ENCODE results near the gene LRRC8D. TPM values are rescaled to one million over a fixed set of nuclear protein-coding genes. Genes with fewer than 3 reads are reported as not detected.

The LRRC8D gene
- total RNA-seq, 2 donors from 2014 or later = 35.8 to 42.7 TPM

DNA sequence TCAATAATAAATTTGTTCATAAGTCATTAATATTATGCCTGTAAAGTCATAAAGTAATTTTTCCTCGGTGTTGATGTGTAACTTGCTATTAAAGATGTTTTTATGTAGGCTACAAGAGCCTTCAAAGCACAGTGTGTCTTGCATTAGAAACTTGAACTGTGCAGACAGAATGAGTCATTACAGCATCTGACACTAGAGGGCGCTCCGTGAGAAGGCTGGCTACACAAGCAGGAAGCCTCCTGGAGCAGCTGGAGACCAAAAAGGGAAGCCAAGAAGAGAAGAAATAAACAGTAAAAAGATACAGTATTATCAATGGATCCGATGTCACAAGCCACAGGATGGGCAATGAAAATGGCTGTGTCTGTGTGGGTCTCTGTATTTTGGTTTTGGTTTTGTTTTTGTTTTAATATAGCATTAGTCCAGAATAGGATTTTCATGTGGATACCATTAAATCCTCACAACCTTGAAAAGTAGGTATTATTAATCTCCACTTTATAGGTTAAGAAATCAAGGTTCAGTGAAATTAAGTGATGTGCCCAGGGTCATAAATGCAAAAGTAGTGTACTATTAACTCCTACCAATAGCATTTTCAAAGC lies 16.1 kb upstream of the LRRC8D start:
- TF ChIP-seq, protein P1, sequence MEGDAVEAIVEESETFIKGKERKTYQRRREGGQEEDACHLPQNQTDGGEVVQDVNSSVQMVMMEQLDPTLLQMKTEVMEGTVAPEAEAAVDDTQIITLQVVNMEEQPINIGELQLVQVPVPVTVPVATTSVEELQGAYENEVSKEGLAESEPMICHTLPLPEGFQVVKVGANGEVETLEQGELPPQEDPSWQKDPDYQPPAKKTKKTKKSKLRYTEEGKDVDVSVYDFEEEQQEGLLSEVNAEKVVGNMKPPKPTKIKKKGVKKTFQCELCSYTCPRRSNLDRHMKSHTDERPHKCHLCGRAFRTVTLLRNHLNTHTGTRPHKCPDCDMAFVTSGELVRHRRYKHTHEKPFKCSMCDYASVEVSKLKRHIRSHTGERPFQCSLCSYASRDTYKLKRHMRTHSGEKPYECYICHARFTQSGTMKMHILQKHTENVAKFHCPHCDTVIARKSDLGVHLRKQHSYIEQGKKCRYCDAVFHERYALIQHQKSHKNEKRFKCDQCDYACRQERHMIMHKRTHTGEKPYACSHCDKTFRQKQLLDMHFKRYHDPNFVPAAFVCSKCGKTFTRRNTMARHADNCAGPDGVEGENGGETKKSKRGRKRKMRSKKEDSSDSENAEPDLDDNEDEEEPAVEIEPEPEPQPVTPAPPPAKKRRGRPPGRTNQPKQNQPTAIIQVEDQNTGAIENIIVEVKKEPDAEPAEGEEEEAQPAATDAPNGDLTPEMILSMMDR (IDR thresholded peaks at IDR 0.05) = peak; percentile 88
- Histone ChIP-seq H3K9me3 (no peaks in the 10 kb centered on the region), H3K4me1 (no peaks in the 10 kb centered on the region), H3K4me3 (no peak overlapping the region), H3K9ac (ENCODE audit: low read depth in 2 of 2, low read length in 2 of 2) (no peak overlapping the region), H3K27me3 (no peaks in the 10 kb centered on the region), H3K27ac (no peak overlapping the region), H3K36me3 (no peaks in the 10 kb centered on the region)
- DNase-seq = peak; percentile 91
- intact Hi-C loops (cut with DNase I) = no loop called here

DNA sequence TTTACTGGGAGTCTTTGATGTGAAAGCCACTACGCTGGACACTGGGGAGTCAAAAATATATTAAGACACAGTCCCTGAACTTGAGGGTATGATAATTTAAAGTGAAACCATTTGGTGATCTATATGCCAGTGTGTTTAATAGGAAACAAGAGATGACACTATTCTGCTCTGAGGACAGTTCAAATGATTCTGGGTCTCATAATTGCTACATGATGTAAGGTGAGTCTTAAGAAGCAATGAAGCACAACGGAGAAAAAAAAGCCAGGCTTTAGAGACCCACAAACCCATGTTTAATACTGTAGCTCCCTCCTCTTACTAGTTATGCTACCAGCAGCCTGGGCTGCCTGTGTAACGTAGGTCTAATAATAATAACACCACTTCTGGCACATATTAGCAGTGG lies 14.2 kb upstream of the LRRC8D start:
- H3K27ac ChIP-seq = no peak overlapping the region
- no peaks in the 10 kb centered on the region for H3K4me1 ChIP-seq
- no peaks in the 10 kb centered on the region for H3K36me3 ChIP-seq
- DNase-seq = no peak
- no peaks in the 10 kb centered on the region for H3K27me3 ChIP-seq
- no peak overlapping the region for H3K9ac ChIP-seq (ENCODE audit: low read depth in 2 of 2, low read length in 2 of 2)
- H3K9me3 ChIP-seq = no peaks in the 10 kb centered on the region
- TF ChIP-seq, protein P1 (IDR thresholded peaks at IDR 0.05) = no peak
- no peak overlapping the region for H3K4me3 ChIP-seq
- intact Hi-C loops (cut with DNase I) = loop anchor here (2.0 kb wide), 1 partner anchor 180 kb away; no protein-coding TSS in a partner anchor

DNA sequence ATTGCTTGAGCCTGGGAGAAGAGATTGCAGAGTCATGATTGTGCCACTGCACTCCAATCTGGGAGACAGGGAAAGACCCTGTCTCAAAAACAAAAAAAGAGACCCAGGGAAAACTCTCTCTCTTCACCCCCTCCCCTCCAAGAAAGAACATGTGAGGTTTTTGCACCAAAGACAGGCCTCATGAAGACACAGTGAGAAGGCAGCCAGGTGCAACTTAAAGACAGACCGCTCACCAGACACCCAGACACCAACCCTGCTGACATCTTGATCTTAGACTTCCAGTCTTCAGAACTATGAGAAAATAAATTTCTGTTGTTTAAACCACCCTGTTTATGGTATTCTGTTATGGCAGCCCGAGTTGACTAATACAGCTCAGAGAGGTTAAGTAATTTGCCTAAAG lies 13.3 kb upstream of the LRRC8D start:
- intact Hi-C loops (cut with DNase I) = loop anchor here (2.0 kb wide), 1 partner anchor 179 kb away; no protein-coding TSS in a partner anchor
- no peak overlapping the region for H3K27ac ChIP-seq
- no peaks in the 10 kb centered on the region for H3K36me3 ChIP-seq
- H3K4me3 ChIP-seq = no peak overlapping the region
- no peaks in the 10 kb centered on the region for H3K4me1 ChIP-seq
- H3K9ac ChIP-seq (ENCODE audit: low read depth in 2 of 2, low read length in 2 of 2) = no peak overlapping the region
- TF ChIP-seq, protein P1 (IDR thresholded peaks at IDR 0.05) = no peak
- no peaks in the 10 kb centered on the region for H3K9me3 ChIP-seq
- no peak for DNase-seq
- H3K27me3 ChIP-seq = no peaks in the 10 kb centered on the region

DNA sequence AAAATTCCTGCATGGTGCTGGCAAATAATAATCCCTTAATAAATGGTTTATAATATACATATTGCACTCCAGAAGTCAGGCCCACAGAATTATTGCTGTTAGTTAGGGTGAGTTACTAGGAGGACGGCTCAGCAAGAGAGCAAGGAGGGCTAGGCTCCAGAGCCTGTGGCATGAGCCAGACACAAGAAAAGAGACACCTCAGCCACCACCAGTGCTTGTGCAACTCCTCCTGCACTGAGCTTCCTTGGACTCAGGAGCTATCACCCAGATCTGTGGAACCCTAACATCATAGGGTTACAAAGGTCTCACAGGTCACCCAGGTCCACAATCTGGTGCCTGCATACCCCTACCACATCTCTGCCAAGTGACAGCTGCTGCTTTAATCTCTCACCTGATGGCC lies 12.8 kb upstream of the LRRC8D start:
- Histone ChIP-seq H3K27me3 (no peaks in the 10 kb centered on the region), H3K27ac (no peak overlapping the region), H3K36me3 (no peaks in the 10 kb centered on the region), H3K4me1 (no peaks in the 10 kb centered on the region), H3K9me3 (no peaks in the 10 kb centered on the region), H3K9ac (ENCODE audit: low read depth in 2 of 2, low read length in 2 of 2) (no peak overlapping the region), H3K4me3 (no peak overlapping the region)
- no peak for DNase-seq
- intact Hi-C loops (cut with DNase I) = loop anchor here (2.0 kb wide), 1 partner anchor 179 kb away; no protein-coding TSS in a partner anchor
- TF ChIP-seq, protein P1 (IDR thresholded peaks at IDR 0.05) = no peak

- Histone ChIP-seq H3K9ac (ENCODE audit: low read depth in 2 of 2, low read length in 2 of 2) (no peak overlapping the region), H3K27me3 (no peaks in the 10 kb centered on the region), H3K36me3 (no peaks in the 10 kb centered on the region), H3K4me3 (no peak overlapping the region), H3K9me3 (no peaks in the 10 kb centered on the region), H3K4me1 (no peaks in the 10 kb centered on the region), H3K27ac (no peak overlapping the region)
- DNase-seq = no peak
- TF ChIP-seq, protein P1 (IDR thresholded peaks at IDR 0.05) = no peak
- intact Hi-C loops (cut with DNase I) = no loop called here
Observed at GRCh38 chr1:89808441-89809117, 12.3 kb upstream of the LRRC8D start.
